ENCODE results near the gene RIPK3.

Gene RIPK3

GRCh38 chr14:24298892-24299254, 40.9 kb downstream of the RIPK3 start:
- TF ChIP-seq CTCF (IDR thresholded peaks at IDR 0.05; ENCODE audit: control extremely low read depth, extremely low read depth, low read depth, missing control alignments) = no peak
- ChIA-PET CTCF (interaction anchor here (0.8 to 15.5 kb wide), 14 partner anchors 11 to 240 kb away, joined by 3 to 323 read pairs (median 12); partner anchors contain the start of genes CIDEB, GMPR2, IRF9 and LTB4R), POLR2A (interaction anchor here (1.0 kb wide), 1 partner anchor 57 kb away, joined by 3 read pairs; the partner anchor contains the start of gene TINF2)
- no peak for DNase-seq (ENCODE audit: extremely low spot score)

GRCh38 chr14:24297190-24297964, 42.4 kb downstream of the RIPK3 start:
- CTCF ChIA-PET = interaction anchor here (0.7 to 15.5 kb wide), 30 partner anchors 12 to 286 kb away, joined by 3 to 323 read pairs (median 9); partner anchors contain the start of genes CHMP4A, CIDEB, DCAF11 and GMPR2

GRCh38 chr14:24296341-24297157, 43.2 kb downstream of the RIPK3 start:
- ChIA-PET POLR2A (interaction anchor here (0.5 to 1.5 kb wide), 3 partner anchors 22 to 54 kb away, joined by 3 to 9 read pairs (median 6); partner anchors contain the start of genes RABGGTA and TINF2), CTCF (interaction anchor here (0.7 to 15.5 kb wide), 30 partner anchors 12 to 285 kb away, joined by 3 to 323 read pairs (median 9); partner anchors contain the start of genes CHMP4A, CIDEB, GMPR2 and IPO4)
- peak; percentile 75 for TF ChIP-seq CTCF (IDR thresholded peaks at IDR 0.05; ENCODE audit: control extremely low read depth, extremely low read depth, low read depth, missing control alignments)
- peak; percentile 81 for DNase-seq (ENCODE audit: extremely low spot score)

More at GRCh38 chr14:24297190-24297964, 42.4 kb downstream of the RIPK3 start:
- POLR2A ChIA-PET = interaction anchor here (0.6 to 1.5 kb wide), 3 partner anchors 23 to 55 kb away, joined by 3 to 9 read pairs (median 6); partner anchors contain the start of genes RABGGTA and TINF2
- DNase-seq (ENCODE audit: extremely low spot score) = no peak
- TF ChIP-seq CTCF (IDR thresholded peaks at IDR 0.05; ENCODE audit: control extremely low read depth, extremely low read depth, low read depth, missing control alignments) = peak; percentile 42

- no peak for DNase-seq (ENCODE audit: extremely low spot score)
- no peak for TF ChIP-seq CTCF (IDR thresholded peaks at IDR 0.05; ENCODE audit: control extremely low read depth, extremely low read depth, low read depth, missing control alignments)
- ChIA-PET CTCF (interaction anchor here (1.1 to 15.5 kb wide), 8 partner anchors 9 to 78 kb away, joined by 4 to 323 read pairs (median 9); partner anchors contain the start of genes CIDEB, LTB4R, LTB4R2 and MDP1), POLR2A (interaction anchor here (1.8 kb wide), 1 partner anchor 51 kb away, joined by 6 read pairs; the partner anchor contains the start of gene TINF2)
These were observed 46.3 kb downstream of the RIPK3 start for GRCh38 chr14:24293525-24293924.

GRCh38 chr14:24292118-24292807, 47.5 kb downstream of the RIPK3 start:
- CTCF ChIA-PET = interaction anchor here (0.9 to 15.5 kb wide), 11 partner anchors 10 to 77 kb away, joined by 3 to 323 read pairs (median 6); partner anchors contain the start of genes CIDEB, LTB4R, LTB4R2 and MDP1
- TF ChIP-seq CTCF (IDR thresholded peaks at IDR 0.05; ENCODE audit: control extremely low read depth, extremely low read depth, low read depth, missing control alignments) = no peak
- POLR2A ChIA-PET = interaction anchor here (0.6 to 1.8 kb wide), 3 partner anchors 22 to 63 kb away, joined by 3 to 6 read pairs (median 4); partner anchors contain the start of gene TINF2
- no peak for DNase-seq (ENCODE audit: extremely low spot score)

All from GM10248 (cell line).